CD4-positive, CD25-positive, alpha-beta regulatory T cell (primary cell): ENCODE results near the gene THUMPD1. TPM values are rescaled to one million over a fixed set of nuclear protein-coding genes. Genes with fewer than 3 reads are reported as not detected.
"Not testable (repeated sequence)": the region's sequence is repeated elsewhere in the genome, so short reads cannot be mapped to it uniquely, and the experiment has no call there.

Source experiments
- ATAC-seq, 2 donors: fragments of 150-1000 bp; cut with Tn5 transposase; one replicate each; pipeline ENCODE4 v1.10.0; 2021; ENCODE audit warnings: low read depth in 2 of 2, moderate number of reproducible peaks in 2 of 2, moderate library complexity in 1 of 2
- DNase-seq, 3 donors: peaks; one replicate each; pipeline versions ENCODE4 v3.0.0 to v3.0.0-alpha.2; 2012 to 2022; ENCODE audit warnings: mixed read lengths in 1 of 3
- H3K27ac ChIP-seq: one replicate; pipeline ENCODE4 v1.7.0; 2013; ENCODE audit warnings: mild to moderate bottlenecking, low read length; ENCODE audit not compliant: insufficient read depth, poor library complexity, severe bottlenecking
- H3K27me3 ChIP-seq: one replicate; pipeline ENCODE4 v1.7.0; 2013; ENCODE audit warnings: low read length; ENCODE audit not compliant: control insufficient read depth, insufficient read depth
- H3K36me3 ChIP-seq: one replicate; pipeline ENCODE4 v1.7.0; 2013; ENCODE audit warnings: mild to moderate bottlenecking, low read length, moderate library complexity; ENCODE audit not compliant: control insufficient read depth, insufficient read depth
- H3K4me1 ChIP-seq: 2 replicates; pipeline ENCODE4 v1.7.0; 2013; ENCODE audit warnings: mild to moderate bottlenecking, low read length; ENCODE audit not compliant: insufficient read depth, control insufficient read depth, poor library complexity, severe bottlenecking
- H3K4me3 ChIP-seq: one replicate; pipeline ENCODE4 v1.7.0; 2013; ENCODE audit warnings: low read depth, mild to moderate bottlenecking, low read length, moderate library complexity
- H3K9me3 ChIP-seq, 2 experiments: 1 replicate in 1 of 2; 2 replicates in 1 of 2; pipeline ENCODE4 v1.7.0; 2013; ENCODE audit warnings: low read length in 2 of 2, mild to moderate bottlenecking in 1 of 2, moderate library complexity in 1 of 2; ENCODE audit not compliant: control insufficient read depth in 2 of 2
- H3K27ac Mint-ChIP-seq, 3 donors: one replicate each; pipeline ENCODE4 v1.8.0; 2020 to 2022; ENCODE audit warnings: mild to moderate bottlenecking in 3 of 3, mixed read lengths in 3 of 3, moderate library complexity in 2 of 3
- H3K27me3 Mint-ChIP-seq: one replicate; pipeline ENCODE4 v1.8.0; 2022; ENCODE audit warnings: mild to moderate bottlenecking, mixed read lengths
- H3K36me3 Mint-ChIP-seq: one replicate; pipeline ENCODE4 v1.8.0; 2020; ENCODE audit warnings: mixed read lengths
- H3K4me1 Mint-ChIP-seq, 4 donors: one replicate each; pipeline ENCODE4 v1.8.0; 2020 to 2022; ENCODE audit warnings: mixed read lengths in 4 of 4, mild to moderate bottlenecking in 1 of 4
- H3K4me3 Mint-ChIP-seq, 4 donors: one replicate each; pipeline ENCODE4 v1.8.0; 2020 to 2022; ENCODE audit warnings: mild to moderate bottlenecking in 4 of 4, mixed read lengths in 4 of 4, moderate library complexity in 3 of 4
- H3K9me3 Mint-ChIP-seq, 7 donors: one replicate each; pipeline ENCODE4 v1.8.0; 2020 to 2022; ENCODE audit warnings: mixed read lengths in 7 of 7, mild to moderate bottlenecking in 3 of 7, moderate library complexity in 2 of 7
- polyA plus RNA-seq, 4 donors: library from polyadenylated mRNA; unstranded; fragments of 300-500 nt; fragmentation: Illumina TruSeq; gene quantifications; one replicate each; pipeline ENCODE4 v1.2.3, GENCODE V29; 2021
- total RNA-seq: library from RNA; stranded (reverse); gene quantifications from one replicate; pipeline ENCODE4 v1.2.3, GENCODE V29; 2022

The THUMPD1 gene
- total and polyA plus RNA-seq, 5 donors from 2014 or later: 56.1 to 97.6 (median 71.7) TPM

- peaks cover 17% of the 10 kb centered on the region for H3K36me3 Mint-ChIP-seq
- H3K4me1 ChIP-seq: peaks cover 13% of the 10 kb centered on the region
- peak overlapping the region; percentile 97 for H3K4me3 ChIP-seq
- ATAC-seq (no peak), DNase-seq (no peak)
- peak overlapping the region; percentile 73 for H3K27ac ChIP-seq
- H3K4me3 Mint-ChIP-seq: peak overlapping the region; percentile 85 to 96 (median 92)
- no peaks in the 10 kb centered on the region for H3K27me3 Mint-ChIP-seq
- no peaks in the 10 kb centered on the region for H3K36me3 ChIP-seq
- peaks cover 0 to 28% (median 19%) of the 10 kb centered on the region in 4 donors for H3K4me1 Mint-ChIP-seq
- H3K27me3 ChIP-seq: no peaks in the 10 kb centered on the region
- peaks cover 0 to 2% of the 10 kb centered on the region in 2 experiments for H3K9me3 ChIP-seq
- H3K27ac Mint-ChIP-seq: peak overlapping the region; percentile 87 to 95 (median 94)
- H3K9me3 Mint-ChIP-seq: peaks cover 0 to 6% (median 0%) of the 10 kb centered on the region in 7 donors
These were observed 20.9 kb upstream of the THUMPD1 start for GRCh38 chr16:20762404-20763123.

- Mint-ChIP-seq H3K27me3 (no peaks in the 10 kb centered on the region), H3K4me1 (peaks cover 0 to 28% (median 19%) of the 10 kb centered on the region in 4 donors), H3K36me3 (peaks cover 17% of the 10 kb centered on the region), H3K27ac (no peak overlapping the region), H3K9me3 (peaks cover 0 to 6% (median 0%) of the 10 kb centered on the region in 7 donors), H3K4me3 (no peak overlapping the region)
- DNase-seq: no peak
- Histone ChIP-seq H3K27ac (no peak overlapping the region), H3K27me3 (no peaks in the 10 kb centered on the region), H3K36me3 (no peaks in the 10 kb centered on the region), H3K9me3 (peaks cover 0 to 2% of the 10 kb centered on the region in 2 experiments), H3K4me3 (no peak overlapping the region), H3K4me1 (peaks cover 13% of the 10 kb centered on the region)
- ATAC-seq: no peak
These were observed 19.6 kb upstream of the THUMPD1 start for GRCh38 chr16:20761175-20761574.

GRCh38 chr16:20760346-20760745 is 18.7 kb upstream of the THUMPD1 start:
- no peak overlapping the region for H3K4me3 ChIP-seq
- no peak overlapping the region for H3K27ac ChIP-seq
- H3K27me3 ChIP-seq: no peaks in the 10 kb centered on the region
- Mint-ChIP-seq H3K9me3 (peaks cover 0 to 6% (median 0%) of the 10 kb centered on the region in 7 donors), H3K27ac (no peak overlapping the region), H3K4me1 (peaks cover 0 to 28% (median 19%) of the 10 kb centered on the region in 4 donors), H3K4me3 (no peak overlapping the region), H3K27me3 (no peaks in the 10 kb centered on the region), H3K36me3 (peaks cover 17% of the 10 kb centered on the region)
- peaks cover 0 to 2% of the 10 kb centered on the region in 2 experiments for H3K9me3 ChIP-seq
- ATAC-seq: no peak
- peaks cover 13% of the 10 kb centered on the region for H3K4me1 ChIP-seq
- DNase-seq: no peak
- no peaks in the 10 kb centered on the region for H3K36me3 ChIP-seq

GRCh38 chr16:20755799-20756198 is 14.2 kb upstream of the THUMPD1 start:
- not testable (repeated sequence) for H3K4me1 ChIP-seq, DNase-seq, H3K4me3 ChIP-seq, H3K4me3 Mint-ChIP-seq, H3K27ac Mint-ChIP-seq, ATAC-seq, H3K36me3 ChIP-seq, H3K27ac ChIP-seq, H3K4me1 Mint-ChIP-seq, H3K27me3 ChIP-seq, H3K9me3 ChIP-seq
- Mint-ChIP-seq H3K27me3 (peaks cover 12% of the 10 kb centered on the region), H3K9me3 (peaks cover 0 to 13% (median 1%) of the 10 kb centered on the region in 7 donors), H3K36me3 (peaks cover 11% of the 10 kb centered on the region)

GRCh38 chr16:20755238-20755637 is 13.6 kb upstream of the THUMPD1 start:
- H3K36me3 Mint-ChIP-seq: peaks cover 5% of the 10 kb centered on the region
- no peak overlapping the region for H3K4me3 Mint-ChIP-seq
- peaks cover 0 to 12% (median 1%) of the 10 kb centered on the region in 7 donors for H3K9me3 Mint-ChIP-seq
- peaks cover 14% of the 10 kb centered on the region for H3K27me3 Mint-ChIP-seq
- H3K27ac ChIP-seq: no peak overlapping the region
- DNase-seq (no peak), ATAC-seq (no peak)
- no peak overlapping the region for H3K4me3 ChIP-seq
- no peaks in the 10 kb centered on the region for H3K4me1 ChIP-seq
- H3K36me3 ChIP-seq: no peaks in the 10 kb centered on the region
- peaks cover 0 to 2% of the 10 kb centered on the region in 2 experiments for H3K9me3 ChIP-seq
- H3K27ac Mint-ChIP-seq: no peak overlapping the region
- peaks cover 2% of the 10 kb centered on the region for H3K27me3 ChIP-seq
- H3K4me1 Mint-ChIP-seq: peaks cover 0 to 4% (median 0%) of the 10 kb centered on the region in 4 donors

GRCh38 chr16:20753727-20754126 is 12.1 kb upstream of the THUMPD1 start:
- ATAC-seq: no peak
- Histone ChIP-seq H3K4me1 (no peaks in the 10 kb centered on the region), H3K4me3 (no peak overlapping the region), H3K36me3 (no peaks in the 10 kb centered on the region), H3K27me3 (peaks cover 2% of the 10 kb centered on the region), H3K9me3 (no peaks in the 10 kb centered on the region), H3K27ac (no peak overlapping the region)
- Mint-ChIP-seq H3K9me3 (peaks cover 0 to 8% (median 1%) of the 10 kb centered on the region in 7 donors), H3K4me1 (peaks cover 0 to 4% (median 0%) of the 10 kb centered on the region in 4 donors), H3K36me3 (no peaks in the 10 kb centered on the region), H3K4me3 (no peak overlapping the region), H3K27ac (no peak overlapping the region), H3K27me3 (peaks cover 23% of the 10 kb centered on the region)
- DNase-seq: no peak

GRCh38 chr16:20750558-20750957 is 8.9 kb upstream of the THUMPD1 start:
- no peak overlapping the region for H3K27ac ChIP-seq
- ATAC-seq (no peak), DNase-seq (no peak)
- H3K4me1 Mint-ChIP-seq: peaks cover 0 to 4% (median 0%) of the 10 kb centered on the region in 4 donors
- H3K27ac Mint-ChIP-seq: no peak overlapping the region
- no peaks in the 10 kb centered on the region for H3K36me3 ChIP-seq
- H3K4me1 ChIP-seq: no peaks in the 10 kb centered on the region
- peaks cover 3 to 20% (median 7%) of the 10 kb centered on the region in 7 donors for H3K9me3 Mint-ChIP-seq
- peaks cover 5% of the 10 kb centered on the region for H3K27me3 ChIP-seq
- peaks cover 23% of the 10 kb centered on the region for H3K27me3 Mint-ChIP-seq
- H3K36me3 Mint-ChIP-seq: no peaks in the 10 kb centered on the region
- H3K4me3 ChIP-seq: no peak overlapping the region
- H3K4me3 Mint-ChIP-seq: no peak overlapping the region
- peaks cover 14 to 15% of the 10 kb centered on the region in 2 experiments for H3K9me3 ChIP-seq

GRCh38 chr16:20749474-20749873 is 7.9 kb upstream of the THUMPD1 start:
- Mint-ChIP-seq H3K27ac (no peak overlapping the region), H3K36me3 (no peaks in the 10 kb centered on the region), H3K9me3 (peaks cover 3 to 18% (median 6%) of the 10 kb centered on the region in 7 donors), H3K27me3 (peaks cover 23% of the 10 kb centered on the region), H3K4me3 (no peak overlapping the region), H3K4me1 (peaks cover 0 to 4% (median 0%) of the 10 kb centered on the region in 4 donors)
- ATAC-seq: no peak
- Histone ChIP-seq H3K4me1 (no peaks in the 10 kb centered on the region), H3K4me3 (no peak overlapping the region), H3K36me3 (no peaks in the 10 kb centered on the region), H3K27me3 (peaks cover 5% of the 10 kb centered on the region), H3K9me3 (peaks cover 14 to 15% of the 10 kb centered on the region in 2 experiments), H3K27ac (no peak overlapping the region)
- DNase-seq: no peak
